ENCODE results near the gene SULT6B1. TPM values are rescaled to one million over a fixed set of nuclear protein-coding genes. Genes with fewer than 3 reads are reported as not detected.

SULT6B1 gene
- total RNA-seq, 1 donor from 2014 or later = not detected

- ATAC-seq (ENCODE audit: low read depth) (peak; percentile 12), DNase-seq (peak; percentile 15)
- Mint-ChIP-seq H3K9me3 (no peaks in the 10 kb centered on the region), H3K4me1 (peaks cover 40% of the 10 kb centered on the region), H3K27ac (peak overlapping the region; percentile 86), H3K36me3 (ENCODE audit: low read depth) (peaks cover 25% of the 10 kb centered on the region), H3K27me3 (no peaks in the 10 kb centered on the region), H3K4me3 (peak overlapping the region; percentile 89)
- POLR2A ChIA-PET = interaction anchor here (1.0 to 1.4 kb wide), 3 partner anchors 41 to 189 kb away, joined by 4 to 5 read pairs (median 4); partner anchors contain the start of genes CEBPZ, NDUFAF7 and STRN
- intact Hi-C loops (cut with micrococcal nuclease) = loop anchor here (2.0 to 5.0 kb wide), 4 partner anchors 41 to 736 kb away; partner anchors contain the start of genes CEBPZ, CEBPZOS, GPATCH11 and HEATR5B
- TF ChIP-seq CTCF (IDR thresholded peaks at IDR 0.05) = no peak
- CTCF ChIA-PET = interaction anchor here (1.2 kb wide), 1 partner anchor 13 kb away, joined by 4 read pairs; no protein-coding TSS in a partner anchor
Measured at GRCh38 chr2:37156071-37156856, 32.2 kb downstream of the SULT6B1 start.

- Mint-ChIP-seq H3K36me3 (ENCODE audit: low read depth) (peaks cover 25% of the 10 kb centered on the region), H3K27ac (peak overlapping the region; percentile 86), H3K9me3 (no peaks in the 10 kb centered on the region), H3K27me3 (no peaks in the 10 kb centered on the region), H3K4me3 (peak overlapping the region; percentile 89), H3K4me1 (peaks cover 48% of the 10 kb centered on the region)
- ATAC-seq (ENCODE audit: low read depth) = no peak
- CTCF ChIA-PET = no interaction called here
- POLR2A ChIA-PET = no interaction called here
- intact Hi-C loops (cut with micrococcal nuclease) = loop anchor here (5.0 kb wide), 3 partner anchors 43 to 738 kb away; partner anchors contain the start of genes CEBPZOS, GPATCH11 and HEATR5B
- no peak for DNase-seq
- TF ChIP-seq CTCF (IDR thresholded peaks at IDR 0.05) = no peak
Measured at GRCh38 chr2:37154785-37155184, 33.7 kb downstream of the SULT6B1 start.

GRCh38 chr2:37153224-37153623 lies 35.2 kb downstream of the SULT6B1 start:
- Mint-ChIP-seq H3K4me3 (no peak overlapping the region), H3K27me3 (no peaks in the 10 kb centered on the region), H3K9me3 (no peaks in the 10 kb centered on the region), H3K36me3 (ENCODE audit: low read depth) (peaks cover 36% of the 10 kb centered on the region), H3K27ac (peak overlapping the region; percentile 6), H3K4me1 (peaks cover 51% of the 10 kb centered on the region)
- ChIA-PET CTCF (no interaction called here), POLR2A (no interaction called here)
- DNase-seq (no peak), ATAC-seq (ENCODE audit: low read depth) (no peak)
- TF ChIP-seq CTCF (IDR thresholded peaks at IDR 0.05) = no peak
- intact Hi-C loops (cut with micrococcal nuclease) = no loop called here

GRCh38 chr2:37149626-37150322 lies 38.7 kb downstream of the SULT6B1 start:
- Mint-ChIP-seq H3K27ac (no peak overlapping the region), H3K4me3 (no peak overlapping the region), H3K4me1 (peaks cover 31% of the 10 kb centered on the region), H3K27me3 (no peaks in the 10 kb centered on the region), H3K36me3 (ENCODE audit: low read depth) (peaks cover 49% of the 10 kb centered on the region), H3K9me3 (no peaks in the 10 kb centered on the region)
- ChIA-PET POLR2A (interaction anchor here (0.7 kb wide), 1 partner anchor 72 kb away, joined by 4 read pairs; no protein-coding TSS in a partner anchor), CTCF (no interaction called here)
- DNase-seq (no peak), ATAC-seq (ENCODE audit: low read depth) (peak; percentile 37)
- TF ChIP-seq CTCF (IDR thresholded peaks at IDR 0.05) = no peak
- intact Hi-C loops (cut with micrococcal nuclease) = no loop called here

GRCh38 chr2:37148325-37148724 lies 40.1 kb downstream of the SULT6B1 start:
- intact Hi-C loops (cut with micrococcal nuclease) = no loop called here
- no peaks in the 10 kb centered on the region for H3K27me3 Mint-ChIP-seq
- H3K4me3 Mint-ChIP-seq = no peak overlapping the region
- H3K27ac Mint-ChIP-seq = no peak overlapping the region
- ATAC-seq (ENCODE audit: low read depth) (no peak), DNase-seq (no peak)
- CTCF ChIA-PET = no interaction called here
- H3K9me3 Mint-ChIP-seq = no peaks in the 10 kb centered on the region
- H3K4me1 Mint-ChIP-seq = peaks cover 19% of the 10 kb centered on the region
- POLR2A ChIA-PET = no interaction called here
- no peak for TF ChIP-seq CTCF (IDR thresholded peaks at IDR 0.05)
- peaks cover 52% of the 10 kb centered on the region for H3K36me3 Mint-ChIP-seq (ENCODE audit: low read depth)

Data from activated B cell treated with CpG ODN at 0.5 μM for 24 hours (primary cell).